GM12891 (cell line): Measurements from ENCODE around the gene CNTD1.

Source experiments
- POLR2A ChIP-seq: IDR thresholded peaks from 2 replicates; pipeline ENCODE4 v1.6.1; 2011; ENCODE audit warnings: low read depth, low read length, control low read depth
- POLR2AphosphoS5 ChIP-seq: IDR thresholded peaks from 2 replicates; pipeline ENCODE4 v1.6.1; 2011; ENCODE audit warnings: low read depth, low read length, control low read depth
- SPI1 ChIP-seq: IDR thresholded peaks from 2 replicates; pipeline ENCODE4 v1.6.1; 2011; ENCODE audit warnings: low read depth, low read length, control low read depth
- TAF1 ChIP-seq: IDR thresholded peaks from 2 replicates; pipeline ENCODE4 v1.6.1; 2011; ENCODE audit warnings: low read depth, low read length, control low read depth

- TF ChIP-seq POLR2A (no peak), TAF1 (no peak), POLR2AphosphoS5 (no peak), SPI1 (no peak)
These were observed 6.7 kb upstream of the CNTD1 start for GRCh38 chr17:42791948-42792347.
